A673 (cell line): ENCODE results near the gene MAP3K3. TPM values are rescaled to one million over a fixed set of nuclear protein-coding genes. Genes with fewer than 3 reads are reported as not detected.

Experiments used
- BruUV-seq: library from RNA; stranded (reverse); fragments of 400-500 nt; replicated peaks from 2 replicates; lab custom pipeline; 2021; lab: Mats Ljungman, UMichigan
- CTCF ChIA-PET: fragments of 300-600 bp; sonication (Branson Sonifier 250); formaldehyde crosslinking; loops from one replicate; lab custom pipeline; 2022; ENCODE audit warnings: antibody characterized with exemption; lab: Charles Lee
- POLR2A ChIA-PET: fragments of 300-600 bp; sonication (Branson Sonifier 250); formaldehyde crosslinking; loops from one replicate; lab custom pipeline; 2022; ENCODE audit warnings: antibody characterized with exemption; ENCODE audit not compliant: low non-redundant PET; lab: Charles Lee
- DNase-seq: peaks from one replicate; pipeline ENCODE4 v3.0.0-alpha.2; 2015; ENCODE audit warnings: low spot score
- H3K27ac ChIP-seq: fragments of 200-600 bp; sonication (generic); 2 replicates; pipeline ENCODE4 v1.5.1; 2016; ENCODE audit warnings: mixed run types, low read depth, mild to moderate bottlenecking, mixed read lengths, antibody characterized with exemption, low read length; ENCODE audit not compliant: poor library complexity, severe bottlenecking
- H3K27me3 ChIP-seq: fragments of 200-600 bp; sonication (generic); replicated peaks from 2 replicates; pipeline ENCODE4 v1.6.1; 2017; ENCODE audit warnings: mixed run types, low read depth, mild to moderate bottlenecking, mixed read lengths, antibody characterized with exemption, low read length; ENCODE audit not compliant: insufficient read depth, poor library complexity
- H3K36me3 ChIP-seq: fragments of 200-600 bp; sonication (generic); 2 replicates; pipeline ENCODE4 v1.6.1; 2016; ENCODE audit warnings: mixed run types, mild to moderate bottlenecking, mixed read lengths, antibody characterized with exemption, low read length; ENCODE audit not compliant: insufficient read depth, poor library complexity, severe bottlenecking
- H3K4me1 ChIP-seq: fragments of 200-600 bp; sonication (generic); 2 replicates; pipeline ENCODE4 v1.6.1; 2017; ENCODE audit warnings: mixed run types, mild to moderate bottlenecking, mixed read lengths, antibody characterized with exemption, low read length; ENCODE audit not compliant: insufficient read depth, poor library complexity, severe bottlenecking
- H3K4me3 ChIP-seq: fragments of 200-600 bp; sonication (generic); 2 replicates; pipeline ENCODE4 v1.5.1; 2016; ENCODE audit warnings: low read depth, mixed run types, mild to moderate bottlenecking, mixed read lengths, low read length; ENCODE audit not compliant: poor library complexity, severe bottlenecking
- H3K9me3 ChIP-seq: fragments of 200-600 bp; sonication (generic); 2 replicates; pipeline ENCODE4 v1.6.1; 2016; ENCODE audit warnings: mixed run types, low read depth, mild to moderate bottlenecking, mixed read lengths, antibody characterized with exemption, low read length; ENCODE audit not compliant: poor library complexity, severe bottlenecking
- EZH2 ChIP-seq: fragments of 200-600 bp; sonication (generic); IDR thresholded peaks from 2 replicates; pipeline ENCODE4 v1.6.1; 2017; ENCODE audit warnings: borderline replicate concordance, low read depth, mild to moderate bottlenecking, mixed read lengths, antibody characterized with exemption, low read length; ENCODE audit not compliant: poor library complexity, severe bottlenecking
- intact Hi-C: fragments of 100-400 bp; cut with micrococcal nuclease; formaldehyde crosslinking; loops from one replicate; pipeline ENCODE4 v1.10.0; 2022; ENCODE audit not compliant: unreplicated experiment
- total RNA-seq: library from RNA; stranded (reverse); gene quantifications from 2 replicates; pipeline ENCODE4 v1.2.3, GENCODE V29; 2021
- TF ChIP-seq, protein P1 (sequence below): fragments of 300-800, 200-600 bp; sonication (generic); conservative IDR thresholded peaks from 2 replicates; pipeline ENCODE4 v1.5.1; 2017; ENCODE audit warnings: low read depth, mild to moderate bottlenecking, antibody characterized with exemption, low read length, moderate library complexity, mixed read lengths

MAP3K3 gene
- total RNA-seq, 1 experiment from 2014 or later, result 25.9 TPM

DNA sequence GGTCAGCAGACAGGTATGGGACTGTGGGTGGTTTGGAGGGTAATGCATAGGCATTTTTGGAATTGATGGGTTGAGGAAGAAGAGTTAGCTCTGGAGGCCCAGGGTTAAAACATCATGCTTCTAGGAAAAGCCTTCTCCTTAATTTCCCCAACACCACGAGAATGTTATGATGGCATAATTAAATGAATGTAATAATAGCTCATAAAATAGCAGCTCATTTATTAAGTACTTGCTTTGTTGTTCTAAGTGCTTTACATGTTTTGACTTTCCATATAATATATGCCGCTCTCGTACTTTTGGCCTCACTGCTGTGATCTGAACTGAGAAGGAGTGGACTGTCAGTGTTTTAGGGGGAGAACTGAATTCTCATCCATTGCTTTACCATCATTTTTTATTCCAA, 63.4 kb downstream of the MAP3K3 start:
- H3K27me3 ChIP-seq, result no peaks in the 10 kb centered on the region
- H3K36me3 ChIP-seq, result peaks cover 3% of the 10 kb centered on the region
- intact Hi-C loops, result no loop called here
- peaks cover 8% of the 10 kb centered on the region for H3K4me1 ChIP-seq
- ChIA-PET POLR2A (no interaction called here), CTCF (no interaction called here)
- no peak overlapping the region for H3K4me3 ChIP-seq
- H3K27ac ChIP-seq, result no peak overlapping the region
- TF ChIP-seq EZH2, result no peak
- TF ChIP-seq, protein P1, sequence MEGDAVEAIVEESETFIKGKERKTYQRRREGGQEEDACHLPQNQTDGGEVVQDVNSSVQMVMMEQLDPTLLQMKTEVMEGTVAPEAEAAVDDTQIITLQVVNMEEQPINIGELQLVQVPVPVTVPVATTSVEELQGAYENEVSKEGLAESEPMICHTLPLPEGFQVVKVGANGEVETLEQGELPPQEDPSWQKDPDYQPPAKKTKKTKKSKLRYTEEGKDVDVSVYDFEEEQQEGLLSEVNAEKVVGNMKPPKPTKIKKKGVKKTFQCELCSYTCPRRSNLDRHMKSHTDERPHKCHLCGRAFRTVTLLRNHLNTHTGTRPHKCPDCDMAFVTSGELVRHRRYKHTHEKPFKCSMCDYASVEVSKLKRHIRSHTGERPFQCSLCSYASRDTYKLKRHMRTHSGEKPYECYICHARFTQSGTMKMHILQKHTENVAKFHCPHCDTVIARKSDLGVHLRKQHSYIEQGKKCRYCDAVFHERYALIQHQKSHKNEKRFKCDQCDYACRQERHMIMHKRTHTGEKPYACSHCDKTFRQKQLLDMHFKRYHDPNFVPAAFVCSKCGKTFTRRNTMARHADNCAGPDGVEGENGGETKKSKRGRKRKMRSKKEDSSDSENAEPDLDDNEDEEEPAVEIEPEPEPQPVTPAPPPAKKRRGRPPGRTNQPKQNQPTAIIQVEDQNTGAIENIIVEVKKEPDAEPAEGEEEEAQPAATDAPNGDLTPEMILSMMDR, result no peak
- BruUV-seq, result no TSS peak
- DNase-seq, result no peak
- H3K9me3 ChIP-seq, result no peaks in the 10 kb centered on the region

DNA sequence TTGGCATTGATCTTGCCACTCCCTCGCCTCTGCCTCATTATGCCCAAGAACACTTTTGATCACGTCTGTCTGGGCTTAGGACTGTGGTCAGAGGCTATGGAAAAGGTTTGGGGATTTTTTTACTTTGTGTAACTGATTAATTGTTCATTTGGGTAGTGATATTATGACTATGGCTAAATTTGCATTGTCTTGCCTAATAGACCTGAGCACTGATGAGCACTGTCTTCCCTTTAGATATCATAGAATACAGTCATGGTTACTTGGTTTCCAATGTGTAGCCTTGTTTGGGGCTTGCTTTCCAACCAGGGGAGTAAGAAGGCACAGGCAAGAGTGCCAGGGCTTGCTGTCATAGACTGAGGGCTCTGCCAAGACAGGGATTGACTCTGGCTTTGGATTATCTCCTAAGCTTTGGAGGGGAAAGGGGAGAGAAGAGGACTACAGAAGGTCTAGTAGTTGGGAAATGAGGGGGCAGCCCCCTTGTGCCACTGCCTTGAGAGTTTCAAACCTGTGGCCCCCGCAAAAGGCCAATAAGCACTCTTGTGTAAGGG, 64.0 kb downstream of the MAP3K3 start:
- BruUV-seq, result no TSS peak
- POLR2A ChIA-PET, result no interaction called here
- H3K36me3 ChIP-seq, result peaks cover 10% of the 10 kb centered on the region

DNA sequence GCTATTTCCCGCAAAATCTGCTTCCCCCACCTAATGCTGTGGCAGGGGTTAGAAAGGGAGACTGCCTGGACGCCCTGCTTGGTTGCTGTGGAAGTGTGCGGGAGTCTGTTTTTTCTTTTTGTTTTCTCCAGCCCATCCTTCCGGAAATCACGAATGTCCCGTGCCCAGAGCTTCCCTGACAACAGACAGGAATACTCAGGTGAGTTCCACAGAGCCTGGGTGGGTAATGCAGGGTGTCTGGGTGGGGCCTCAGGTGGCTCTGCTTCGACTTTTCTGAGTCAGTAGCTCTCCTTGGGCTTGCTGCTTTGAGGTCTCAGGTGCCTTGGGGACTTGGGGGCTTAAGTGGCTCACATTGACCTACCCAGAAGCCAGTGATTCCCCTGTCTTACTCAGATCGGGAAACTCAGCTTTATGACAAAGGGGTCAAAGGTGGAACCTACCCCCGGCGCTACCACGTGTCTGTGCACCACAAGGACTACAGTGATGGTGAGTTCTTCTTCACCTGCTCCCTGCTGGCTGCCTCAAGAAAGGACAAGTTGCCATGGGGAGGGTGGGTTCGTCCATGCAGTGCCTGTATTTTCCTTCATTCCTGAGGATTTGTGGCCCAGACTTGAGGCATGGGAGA, 66.3 kb downstream of the MAP3K3 start:
- TF ChIP-seq EZH2, result no peak
- TF ChIP-seq, protein P1, result no peak
- ChIA-PET CTCF (no interaction called here), POLR2A (no interaction called here)
- intact Hi-C loops, result no loop called here
- no peaks in the 10 kb centered on the region for H3K27me3 ChIP-seq
- peaks cover 8% of the 10 kb centered on the region for H3K4me1 ChIP-seq
- no peak for DNase-seq
- H3K4me3 ChIP-seq, result no peak overlapping the region
- peaks cover 11% of the 10 kb centered on the region for H3K36me3 ChIP-seq
- no peaks in the 10 kb centered on the region for H3K9me3 ChIP-seq
- no TSS peak for BruUV-seq
- no peak overlapping the region for H3K27ac ChIP-seq

More for the DNA sequence above, 64.0 kb downstream of the MAP3K3 start:
- H3K27me3 ChIP-seq, result no peaks in the 10 kb centered on the region
- no peak for DNase-seq
- intact Hi-C loops, result no loop called here
- H3K4me1 ChIP-seq, result peaks cover 8% of the 10 kb centered on the region
- no peak overlapping the region for H3K27ac ChIP-seq
- no peak for TF ChIP-seq EZH2
- TF ChIP-seq, protein P1, result no peak
- CTCF ChIA-PET, result no interaction called here
- no peak overlapping the region for H3K4me3 ChIP-seq
- H3K9me3 ChIP-seq, result no peaks in the 10 kb centered on the region
